Endothelial cell (in vitro differentiated cells): ENCODE data around the gene FAR2. TPM values are rescaled to one million over a fixed set of nuclear protein-coding genes. Genes with fewer than 3 reads are reported as not detected.
A peak's percentile ranks its signal among the peaks of the same experiment; 100 is the strongest.

Experiments
- DNase-seq: peaks from one replicate; pipeline ENCODE4 v3.0.0; 2021; ENCODE audit warnings: low spot score
- H3K27ac Mint-ChIP-seq: one replicate; pipeline ENCODE4 v1.8.0; 2021; ENCODE audit warnings: mixed read lengths, inconsistent platforms; ENCODE audit not compliant: unreplicated experiment
- H3K27me3 Mint-ChIP-seq: one replicate; pipeline ENCODE4 v1.8.0; 2021; ENCODE audit warnings: mild to moderate bottlenecking, moderate library complexity, mixed read lengths, inconsistent platforms; ENCODE audit not compliant: unreplicated experiment
- H3K36me3 Mint-ChIP-seq: one replicate; pipeline ENCODE4 v1.8.0; 2021; ENCODE audit warnings: mild to moderate bottlenecking, low read depth, mixed read lengths, inconsistent platforms; ENCODE audit not compliant: unreplicated experiment
- H3K4me1 Mint-ChIP-seq: one replicate; pipeline ENCODE4 v1.8.0; 2021; ENCODE audit warnings: mild to moderate bottlenecking, mixed read lengths, inconsistent platforms; ENCODE audit not compliant: unreplicated experiment
- H3K4me3 Mint-ChIP-seq: one replicate; pipeline ENCODE4 v1.8.0; 2021; ENCODE audit warnings: mild to moderate bottlenecking, mixed read lengths, inconsistent platforms; ENCODE audit not compliant: unreplicated experiment
- H3K9me3 Mint-ChIP-seq: one replicate; pipeline ENCODE4 v1.8.0; 2021; ENCODE audit warnings: mixed read lengths, inconsistent platforms; ENCODE audit not compliant: unreplicated experiment
- total RNA-seq: library from RNA; stranded (reverse); fragmentation: NEBNext Ultra II Directional; extraction: Animal tissue kit (Norgen Biotek cat#: 25700); gene quantifications from one replicate; pipeline ENCODE4 v1.2.1, GENCODE V29; 2021; ENCODE audit not compliant: unreplicated experiment
- TF ChIP-seq, protein P1 (sequence below): fragments of 200-600 bp; sonication (generic); IDR thresholded peaks from one replicate; pipeline ENCODE4 v1.5.0; 2021; ENCODE audit warnings: antibody characterized with exemption; ENCODE audit not compliant: unreplicated experiment

The FAR2 gene
- total RNA-seq, 1 donor from 2014 or later = 104 TPM

DNA sequence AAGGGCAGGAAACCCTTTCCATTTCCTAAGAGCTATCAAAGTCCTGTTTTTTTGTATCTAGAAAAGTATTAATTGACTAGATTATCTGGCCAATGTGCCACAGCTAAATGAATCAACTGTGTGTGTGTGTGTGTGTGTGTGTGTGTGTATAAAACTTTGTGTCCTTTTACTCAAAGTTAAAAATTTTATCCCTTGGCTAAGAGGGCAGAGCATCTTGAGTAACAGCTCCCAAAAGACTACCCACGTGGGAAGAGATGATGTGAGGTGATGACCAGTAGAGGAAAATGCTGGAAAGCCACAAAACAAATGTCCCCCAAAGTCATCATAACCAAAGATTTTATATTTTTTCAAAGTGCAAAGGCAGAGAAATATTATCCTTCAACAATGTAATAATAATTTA lies 90.3 kb downstream of the FAR2 start:
- H3K4me1 Mint-ChIP-seq = peaks cover 36% of the 10 kb centered on the region
- no peaks in the 10 kb centered on the region for H3K27me3 Mint-ChIP-seq
- no peak overlapping the region for H3K4me3 Mint-ChIP-seq

DNA sequence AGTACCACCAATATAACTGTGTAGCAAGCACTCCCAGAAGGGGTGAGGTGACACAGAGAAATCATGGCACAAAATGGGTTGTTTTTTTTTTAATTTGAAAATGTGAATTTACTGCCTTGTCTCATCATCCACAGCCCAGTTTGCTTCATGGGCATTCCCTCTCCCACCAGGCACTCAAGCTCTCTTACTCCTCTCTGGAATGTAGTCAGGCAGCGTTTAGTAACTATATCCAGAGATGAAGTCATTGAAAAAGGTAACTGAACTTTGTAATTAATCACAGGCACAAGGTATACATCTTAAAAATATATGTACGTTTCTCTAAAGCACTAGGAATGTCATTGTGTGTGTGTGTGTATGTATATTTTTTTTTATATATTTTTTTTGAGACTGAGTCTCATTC lies 91.4 kb downstream of the FAR2 start:
- H3K4me3 Mint-ChIP-seq = no peak overlapping the region
- H3K4me1 Mint-ChIP-seq = peaks cover 40% of the 10 kb centered on the region
- H3K27ac Mint-ChIP-seq = peak overlapping the region; percentile 15
- DNase-seq = no peak
- no peaks in the 10 kb centered on the region for H3K9me3 Mint-ChIP-seq
- H3K36me3 Mint-ChIP-seq = peaks cover 13% of the 10 kb centered on the region
- H3K27me3 Mint-ChIP-seq = no peaks in the 10 kb centered on the region
- TF ChIP-seq, protein P1, sequence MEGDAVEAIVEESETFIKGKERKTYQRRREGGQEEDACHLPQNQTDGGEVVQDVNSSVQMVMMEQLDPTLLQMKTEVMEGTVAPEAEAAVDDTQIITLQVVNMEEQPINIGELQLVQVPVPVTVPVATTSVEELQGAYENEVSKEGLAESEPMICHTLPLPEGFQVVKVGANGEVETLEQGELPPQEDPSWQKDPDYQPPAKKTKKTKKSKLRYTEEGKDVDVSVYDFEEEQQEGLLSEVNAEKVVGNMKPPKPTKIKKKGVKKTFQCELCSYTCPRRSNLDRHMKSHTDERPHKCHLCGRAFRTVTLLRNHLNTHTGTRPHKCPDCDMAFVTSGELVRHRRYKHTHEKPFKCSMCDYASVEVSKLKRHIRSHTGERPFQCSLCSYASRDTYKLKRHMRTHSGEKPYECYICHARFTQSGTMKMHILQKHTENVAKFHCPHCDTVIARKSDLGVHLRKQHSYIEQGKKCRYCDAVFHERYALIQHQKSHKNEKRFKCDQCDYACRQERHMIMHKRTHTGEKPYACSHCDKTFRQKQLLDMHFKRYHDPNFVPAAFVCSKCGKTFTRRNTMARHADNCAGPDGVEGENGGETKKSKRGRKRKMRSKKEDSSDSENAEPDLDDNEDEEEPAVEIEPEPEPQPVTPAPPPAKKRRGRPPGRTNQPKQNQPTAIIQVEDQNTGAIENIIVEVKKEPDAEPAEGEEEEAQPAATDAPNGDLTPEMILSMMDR = no peak

More for the DNA sequence above, 90.3 kb downstream of the FAR2 start:
- TF ChIP-seq, protein P1 = no peak
- DNase-seq = no peak
- H3K9me3 Mint-ChIP-seq = no peaks in the 10 kb centered on the region
- H3K27ac Mint-ChIP-seq = peak overlapping the region; percentile 87
- peaks cover 13% of the 10 kb centered on the region for H3K36me3 Mint-ChIP-seq

DNA sequence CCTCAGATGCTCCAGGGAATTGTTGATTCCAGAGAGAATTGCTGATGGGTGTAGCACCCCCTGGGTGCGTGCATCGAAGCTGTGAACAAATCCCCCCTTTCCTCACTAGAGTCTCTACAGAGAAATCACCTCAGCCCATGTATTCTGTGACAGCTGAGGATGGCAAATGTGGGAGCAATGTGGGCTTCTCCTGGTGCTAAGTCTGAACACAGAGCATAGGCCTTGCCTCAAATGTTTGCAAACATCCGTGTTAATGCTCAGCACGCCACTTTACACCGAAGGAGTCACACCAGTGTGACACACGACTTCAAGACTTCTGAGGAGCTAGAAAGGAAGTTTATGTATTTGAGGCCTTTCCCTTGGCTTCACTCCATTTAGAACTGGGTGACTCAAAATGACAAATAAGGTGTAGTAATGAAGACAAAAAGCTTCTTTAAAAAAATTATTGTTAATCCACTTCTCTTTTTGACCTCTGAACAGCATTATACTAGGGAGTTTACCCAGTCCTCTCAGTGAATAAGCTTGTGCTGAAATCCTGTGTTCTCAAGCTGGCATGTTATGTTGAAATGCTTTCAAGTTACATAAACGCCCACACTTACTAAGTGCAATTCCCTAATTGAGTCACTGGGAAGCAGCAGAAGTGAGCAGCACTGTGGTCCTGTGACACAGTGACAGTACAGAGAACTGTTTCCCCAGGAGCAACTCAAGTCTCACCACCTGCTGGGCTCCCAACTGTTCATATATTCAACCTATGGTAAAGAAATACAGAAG lies 92.9 kb downstream of the FAR2 start:
- TF ChIP-seq, protein P1 = no peak
- no peaks in the 10 kb centered on the region for H3K27me3 Mint-ChIP-seq
- H3K36me3 Mint-ChIP-seq = peaks cover 13% of the 10 kb centered on the region
- peak overlapping the region; percentile 87 for H3K27ac Mint-ChIP-seq
- H3K4me1 Mint-ChIP-seq = peaks cover 40% of the 10 kb centered on the region
- no peak for DNase-seq
- H3K9me3 Mint-ChIP-seq = no peaks in the 10 kb centered on the region
- H3K4me3 Mint-ChIP-seq = no peak overlapping the region

DNA sequence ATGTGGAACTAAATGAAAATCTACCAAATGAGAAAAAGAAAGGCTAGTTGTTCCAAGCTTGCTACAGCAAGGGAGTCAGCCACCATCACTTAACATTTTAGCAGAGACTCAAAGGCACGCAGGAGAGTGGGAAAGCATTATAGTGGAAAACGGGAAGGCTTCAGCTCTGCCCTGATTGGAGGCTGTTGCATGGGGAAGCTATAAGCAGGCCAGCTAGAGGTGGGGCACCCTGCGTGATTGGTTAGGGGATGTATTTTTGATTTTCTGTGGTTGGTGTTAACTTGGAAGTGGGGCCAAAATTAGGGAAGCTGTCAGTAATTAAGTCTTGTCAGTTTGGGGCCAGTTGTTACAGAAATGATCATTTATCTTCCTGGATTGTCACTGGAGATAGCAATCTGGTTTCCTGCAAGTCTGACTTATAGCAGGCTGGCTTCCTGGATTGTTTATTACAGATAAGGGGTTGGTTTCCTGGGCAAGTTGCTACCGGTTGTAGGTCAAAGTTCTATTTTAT lies 93.9 kb downstream of the FAR2 start:
- H3K27ac Mint-ChIP-seq = peak overlapping the region; percentile 64
- peaks cover 40% of the 10 kb centered on the region for H3K4me1 Mint-ChIP-seq
- H3K4me3 Mint-ChIP-seq = peak overlapping the region; percentile 75
- peaks cover 14% of the 10 kb centered on the region for H3K36me3 Mint-ChIP-seq
- H3K27me3 Mint-ChIP-seq = no peaks in the 10 kb centered on the region
- DNase-seq = no peak
- TF ChIP-seq, protein P1 = no peak
- H3K9me3 Mint-ChIP-seq = no peaks in the 10 kb centered on the region

DNA sequence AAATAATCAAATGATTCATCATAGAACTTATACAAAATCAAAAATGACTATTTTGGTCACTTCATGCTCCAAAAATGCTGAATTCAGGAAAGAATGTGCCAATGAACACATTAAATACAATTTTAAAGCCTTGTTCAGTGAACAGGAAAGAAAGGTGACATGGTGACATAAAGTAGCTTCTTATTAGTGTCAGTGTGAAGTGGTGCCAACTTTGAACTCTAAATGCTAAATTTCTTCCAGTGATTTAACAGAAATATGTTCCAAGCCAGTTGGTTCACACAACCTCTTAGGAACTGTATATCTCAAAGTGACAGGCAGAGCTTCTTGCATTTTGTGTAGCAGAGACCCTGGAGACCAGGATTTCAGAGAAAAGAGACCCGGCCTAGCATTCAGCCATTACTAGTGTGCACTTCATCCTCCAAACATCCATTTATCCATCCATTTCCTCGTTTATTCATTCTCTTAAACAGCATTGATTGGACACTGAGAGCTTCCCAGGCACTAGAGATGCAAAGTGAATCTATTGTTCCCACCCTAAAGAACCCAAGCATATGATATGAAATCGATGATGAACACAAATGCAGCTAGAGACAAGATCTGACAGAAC lies 95.2 kb downstream of the FAR2 start:
- Mint-ChIP-seq H3K4me1 (peaks cover 35% of the 10 kb centered on the region), H3K9me3 (no peaks in the 10 kb centered on the region), H3K36me3 (peaks cover 18% of the 10 kb centered on the region), H3K27ac (no peak overlapping the region), H3K4me3 (no peak overlapping the region), H3K27me3 (no peaks in the 10 kb centered on the region)
- TF ChIP-seq, protein P1 = no peak
- DNase-seq = no peak
